GM18511 (cell line): ENCODE results near the gene RNF123.

Source experiments
- ATAC-seq: cut with Tn5 transposase; IDR thresholded peaks from one replicate; pipeline ENCODE4 v1.9.1; 2021; ENCODE audit warnings: mild to moderate bottlenecking, moderate library complexity; ENCODE audit not compliant: unreplicated experiment

Gene RNF123

DNA sequence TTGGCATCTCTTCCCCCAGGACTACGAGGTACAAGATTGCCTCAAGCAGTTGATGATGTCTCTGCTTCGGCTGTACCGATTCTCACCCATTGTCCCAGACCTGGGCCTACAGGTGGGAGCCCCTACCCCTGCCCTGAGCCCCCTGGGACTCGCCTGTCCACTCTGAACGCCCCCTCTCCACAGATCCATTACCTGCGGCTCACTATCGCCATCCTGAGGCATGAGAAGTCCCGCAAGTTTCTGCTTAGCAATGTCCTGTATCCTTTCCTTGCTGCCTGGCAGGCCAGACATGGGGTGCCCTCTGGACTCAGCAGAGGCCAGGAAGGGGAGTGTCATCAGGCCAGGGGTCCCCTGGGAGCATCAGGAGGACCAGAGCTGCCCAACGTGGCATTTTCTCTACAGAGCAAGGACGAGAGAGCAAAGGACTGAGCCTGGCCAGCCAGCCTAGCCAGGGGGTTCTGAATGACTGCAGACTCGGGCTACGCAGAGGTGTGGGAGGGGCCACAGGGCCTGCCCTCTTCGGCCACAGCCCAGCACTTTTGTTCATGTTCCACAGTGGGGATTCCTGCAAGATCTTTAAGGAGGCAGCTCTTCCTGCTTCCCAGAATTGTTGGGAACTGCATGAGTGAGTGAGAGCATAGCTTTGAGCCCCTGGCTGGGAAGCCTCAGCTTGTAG is 11.2 kb downstream of the RNF123 start:
- ATAC-seq: no peak

DNA sequence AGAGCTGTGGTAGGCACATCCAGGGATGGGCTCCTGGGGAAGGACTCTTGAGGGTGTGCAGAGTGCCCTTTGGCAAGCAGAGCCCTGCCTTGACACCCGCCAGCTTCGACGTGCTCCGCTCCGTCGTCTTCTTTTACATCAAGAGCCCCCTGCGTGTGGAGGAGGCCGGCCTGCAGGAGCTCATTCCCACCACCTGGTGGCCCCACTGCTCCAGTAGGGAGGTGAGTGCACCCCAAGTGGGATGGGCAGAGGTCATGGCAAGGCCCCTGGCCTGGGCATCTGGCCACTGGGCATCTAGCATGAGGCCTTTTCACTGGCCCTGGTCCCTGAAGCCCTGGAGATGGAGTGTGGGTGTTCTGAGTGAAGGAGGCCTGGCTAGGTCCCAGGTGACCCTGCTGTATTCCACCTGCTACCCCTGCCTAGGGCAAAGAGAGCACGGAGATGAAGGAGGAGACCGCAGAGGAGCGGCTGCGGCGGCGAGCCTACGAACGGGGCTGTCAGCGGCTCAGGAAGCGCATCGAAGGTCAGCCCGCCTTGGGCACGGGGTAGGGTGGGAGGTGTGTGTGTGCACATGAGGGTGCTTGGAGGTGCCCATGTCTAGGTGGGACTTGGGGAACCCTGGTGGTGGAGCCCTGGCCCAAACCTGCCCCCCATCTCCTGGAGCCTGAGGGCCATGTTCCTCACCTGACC is 12.2 kb downstream of the RNF123 start:
- no peak for ATAC-seq

GRCh38 chr3:49702672-49703071 is 13.3 kb downstream of the RNF123 start:
- ATAC-seq: no peak

DNA sequence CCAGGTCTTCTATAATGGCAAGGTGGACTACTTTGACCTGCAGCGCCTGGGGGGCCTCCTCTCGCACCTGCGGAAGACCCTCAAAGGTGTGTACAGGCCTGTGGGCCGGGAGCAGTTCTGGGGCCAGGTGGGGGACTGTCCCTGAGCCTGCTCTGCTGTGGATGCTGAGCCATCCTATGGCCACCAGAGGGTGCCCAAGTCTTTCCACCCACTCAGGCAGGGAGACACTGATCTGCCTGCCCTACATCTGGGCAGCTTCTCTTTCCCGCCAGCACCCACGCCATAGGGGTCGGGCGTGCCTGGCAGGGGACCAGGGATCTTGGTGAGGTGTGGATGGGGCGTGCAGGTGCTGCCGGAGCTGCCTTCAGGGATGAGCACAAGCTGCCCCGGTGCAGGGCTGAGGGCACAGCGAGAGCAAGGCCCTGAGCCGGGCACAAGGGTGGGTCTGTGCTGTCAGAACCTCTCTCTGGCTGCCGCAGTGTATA is 14.1 kb downstream of the RNF123 start:
- ATAC-seq: peak; percentile 71

DNA sequence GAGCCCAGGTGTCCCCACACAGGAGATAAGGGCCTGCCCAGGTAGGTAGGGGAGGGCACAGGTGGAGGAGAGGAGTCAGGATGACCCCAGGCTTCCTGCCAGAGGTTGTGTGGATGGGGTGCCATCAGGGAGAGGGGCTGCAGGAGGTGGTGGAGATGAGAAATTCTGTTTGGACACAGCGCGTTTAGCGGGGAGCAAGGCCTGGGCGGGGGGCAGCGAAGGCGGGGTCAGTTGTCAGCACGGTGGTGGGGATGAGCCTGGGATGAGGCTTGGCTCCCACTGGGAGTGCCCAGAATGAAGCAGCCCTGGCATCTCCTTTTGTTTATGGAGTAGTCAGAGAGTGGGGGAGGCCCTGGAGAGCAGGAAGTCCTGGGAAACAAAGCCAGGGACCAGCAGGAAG is 14.6 kb downstream of the RNF123 start:
- ATAC-seq: no peak

DNA sequence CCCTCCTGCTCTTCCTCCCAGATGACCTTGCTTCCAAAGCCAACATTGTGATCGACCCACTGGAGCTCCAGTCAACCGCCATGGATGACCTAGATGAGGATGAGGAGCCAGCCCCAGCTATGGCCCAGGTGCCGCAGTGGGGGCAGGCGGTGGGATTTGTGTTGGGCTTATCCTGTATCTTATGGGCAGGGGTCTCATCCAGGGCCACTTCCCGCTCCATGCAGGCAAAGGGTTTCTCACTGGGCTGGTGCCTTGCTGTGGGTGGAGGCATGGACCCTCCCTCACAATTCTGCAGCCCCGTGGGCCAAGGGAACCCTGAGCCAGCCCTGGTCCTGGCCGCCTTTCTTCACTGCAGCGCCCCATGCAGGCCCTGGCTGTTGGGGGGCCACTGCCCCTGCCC is 15.3 kb downstream of the RNF123 start:
- ATAC-seq: no peak

DNA sequence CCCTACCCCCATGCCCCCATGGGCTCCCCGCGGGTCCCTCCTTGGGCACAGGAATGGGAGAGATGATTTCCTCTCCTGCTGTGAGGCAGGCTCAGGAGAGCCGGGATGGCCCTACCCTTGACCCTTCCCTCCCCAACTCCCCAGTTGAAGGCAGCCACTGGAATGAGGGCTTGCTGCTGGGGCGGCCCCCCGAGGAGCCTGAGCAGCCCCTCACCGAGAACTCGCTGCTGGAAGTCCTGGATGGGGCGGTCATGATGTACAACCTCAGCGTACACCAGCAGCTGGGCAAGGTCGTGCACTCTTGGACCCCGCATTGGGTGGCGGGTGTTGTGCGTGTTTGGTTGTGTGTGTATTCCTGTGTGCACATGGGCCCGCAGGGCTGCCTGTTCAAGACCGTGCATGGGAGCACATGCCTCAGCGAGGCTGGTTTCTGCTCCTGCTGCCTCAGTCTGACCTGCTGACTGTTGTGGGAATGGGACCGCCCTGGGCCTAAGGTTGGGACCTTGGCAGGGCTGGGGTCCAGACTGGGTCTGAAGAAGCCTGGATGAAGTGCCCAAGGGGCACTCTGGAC is 16.1 kb downstream of the RNF123 start:
- no peak for ATAC-seq

GRCh38 chr3:49706456-49707112 is 17.2 kb downstream of the RNF123 start:
- no peak for ATAC-seq

- ATAC-seq: no peak
Observed at GRCh38 chr3:49707113-49707480, 17.7 kb downstream of the RNF123 start.

DNA sequence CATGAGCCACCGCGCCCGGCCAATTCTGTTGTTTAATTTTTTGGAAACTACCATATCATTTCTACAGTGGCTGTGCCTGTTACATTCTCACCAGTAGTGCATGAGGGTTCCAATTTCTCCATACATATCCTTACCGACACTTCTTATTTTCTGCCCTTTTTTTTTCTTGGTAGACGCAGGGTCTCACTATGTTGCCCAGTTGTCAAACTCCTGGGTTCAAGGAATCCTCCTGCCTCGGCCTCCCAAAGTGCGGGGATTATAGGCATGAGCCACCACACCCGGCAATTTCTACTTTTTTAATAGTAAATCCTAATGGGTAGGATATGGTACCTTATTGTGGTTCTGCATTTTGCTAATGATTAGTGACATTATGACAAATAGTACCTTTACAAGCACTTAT is 20.5 kb downstream of the RNF123 start:
- ATAC-seq: no peak

DNA sequence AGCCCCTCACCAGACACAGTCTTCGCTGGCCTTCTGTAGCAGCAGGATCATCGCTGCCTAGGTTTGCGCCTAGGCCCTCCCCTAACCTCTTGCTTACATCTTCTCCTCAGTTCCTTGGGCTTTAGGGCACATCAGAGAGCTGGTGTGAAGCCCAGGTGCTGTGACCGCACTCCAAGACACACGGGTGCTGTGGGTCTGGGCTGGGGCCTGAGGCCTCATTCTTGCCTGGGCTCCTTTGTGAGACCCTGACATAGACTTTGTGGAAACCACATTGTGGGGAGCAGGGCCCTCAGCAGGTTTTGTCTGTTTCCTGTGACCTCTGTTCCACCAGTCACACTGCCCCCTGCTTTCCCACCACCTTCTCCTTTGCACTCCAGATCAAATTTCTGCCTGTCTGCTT is 22.1 kb downstream of the RNF123 start:
- no peak for ATAC-seq

DNA sequence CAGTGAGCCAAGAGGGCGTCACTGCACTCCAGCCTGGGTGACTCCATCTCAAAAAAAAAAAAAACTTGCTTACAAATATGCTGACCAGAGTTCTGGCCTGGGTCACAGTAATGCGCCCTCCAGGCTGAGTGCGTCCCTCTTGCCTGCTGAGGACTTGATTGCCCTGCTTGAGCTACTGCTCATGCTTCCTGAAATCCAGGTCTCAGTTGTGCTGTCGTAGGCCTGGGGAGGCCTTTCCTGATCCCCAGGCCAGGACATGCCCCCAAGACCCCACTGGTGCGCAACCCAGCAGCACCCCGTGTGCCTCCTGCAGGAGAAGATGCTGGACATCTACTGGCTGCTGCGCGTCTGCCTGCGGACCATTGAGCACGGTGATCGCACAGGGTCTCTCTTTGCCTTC is 22.8 kb downstream of the RNF123 start:
- ATAC-seq: no peak

DNA sequence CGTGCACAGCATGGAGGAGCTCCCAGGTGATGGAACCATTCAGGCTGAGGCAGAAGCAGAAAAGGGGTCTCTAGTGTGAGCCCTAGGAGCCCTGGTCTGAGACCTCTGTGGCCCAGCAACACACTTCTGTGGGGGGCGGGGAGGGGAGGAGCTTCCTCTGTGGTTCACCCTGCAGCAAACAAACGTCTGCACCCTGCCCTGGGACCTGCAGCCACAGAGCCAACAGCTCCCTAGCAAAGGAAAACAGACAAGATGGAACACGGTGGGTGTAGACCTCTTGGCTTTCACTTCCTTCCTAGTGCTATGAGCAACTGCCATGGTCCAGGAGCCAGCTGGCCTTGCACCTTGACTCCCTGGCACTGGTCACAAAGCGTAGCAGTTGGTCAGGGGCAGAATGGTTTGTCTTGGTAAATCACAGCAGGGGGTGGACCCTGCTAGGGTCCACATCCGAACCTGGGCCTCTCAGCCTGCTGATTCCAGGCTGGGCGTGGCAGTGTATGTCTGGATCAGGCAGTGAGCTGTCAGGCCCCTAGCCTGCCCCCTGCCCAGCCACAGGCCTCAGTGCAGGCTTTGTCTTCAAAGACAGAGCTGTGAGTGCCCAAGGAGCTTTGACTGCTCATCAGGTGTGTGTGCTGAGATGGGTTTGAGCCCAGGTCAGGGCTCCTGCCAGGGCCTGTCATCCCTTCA is 23.4 kb downstream of the RNF123 start:
- ATAC-seq: no peak

- no peak for ATAC-seq
Observed at GRCh38 chr3:49713336-49714105, 24.2 kb downstream of the RNF123 start.

DNA sequence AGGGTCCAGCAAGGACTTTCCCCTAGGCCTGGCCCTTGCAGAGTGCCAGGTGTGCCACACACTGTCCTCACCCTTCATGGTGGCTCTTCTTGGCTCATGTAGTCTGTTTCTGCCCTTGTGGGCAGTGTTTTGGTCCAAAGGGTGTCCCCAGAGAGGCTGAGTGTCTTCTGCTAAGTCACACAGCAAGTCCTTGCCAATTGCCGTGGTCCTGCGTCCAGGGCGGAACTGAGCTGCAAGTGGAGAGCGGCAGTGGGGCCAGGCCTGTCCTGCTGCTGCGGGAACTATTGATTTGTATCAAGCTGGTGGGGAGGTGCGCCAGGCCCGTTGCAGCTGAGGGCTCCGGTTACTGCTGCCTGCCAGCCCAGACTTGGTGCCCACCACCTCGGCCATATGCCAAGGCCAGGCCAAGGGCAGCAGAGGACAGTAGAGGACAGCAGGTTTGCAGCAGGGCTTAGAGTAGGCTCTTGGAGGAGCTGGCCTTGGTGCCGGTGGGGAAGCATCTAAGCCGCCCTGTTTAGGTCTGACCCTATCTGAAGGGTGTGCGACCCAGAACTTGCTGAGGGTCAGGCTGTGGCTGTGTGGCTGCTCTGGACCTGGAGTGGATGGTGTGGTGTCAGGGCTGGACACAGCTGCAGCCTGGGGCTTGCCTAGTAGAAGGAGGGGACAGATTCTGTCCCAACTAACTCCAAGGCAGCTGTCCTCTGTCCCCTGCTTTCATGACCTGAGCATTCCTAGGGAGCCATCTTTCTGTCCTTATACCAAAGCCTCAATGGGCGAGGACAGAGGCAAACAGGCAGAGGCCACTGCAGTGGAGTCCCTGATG is 25.6 kb downstream of the RNF123 start:
- no peak for ATAC-seq

GRCh38 chr3:49715611-49716121 is 26.3 kb downstream of the RNF123 start:
- no peak for ATAC-seq

DNA sequence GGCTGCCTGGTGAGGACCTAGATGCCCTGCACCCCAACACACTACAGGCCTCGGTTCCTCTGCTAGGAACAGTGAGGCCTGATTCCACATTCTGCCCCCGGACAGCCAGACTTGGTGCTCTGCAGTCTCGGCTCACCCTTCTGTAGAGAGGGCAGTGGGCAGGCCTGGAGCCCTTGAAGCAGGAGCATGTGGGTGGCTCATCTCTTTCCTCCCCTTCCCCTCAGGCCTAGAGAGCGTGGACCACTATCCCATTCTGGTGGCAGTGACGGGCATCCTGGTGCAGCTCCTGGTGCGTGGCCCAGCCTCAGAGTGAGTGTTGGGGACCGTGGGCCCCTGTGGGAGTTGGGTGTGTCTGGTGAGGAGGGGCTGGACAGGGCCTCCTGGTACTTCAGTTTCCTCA is 26.8 kb downstream of the RNF123 start:
- no peak for ATAC-seq

DNA sequence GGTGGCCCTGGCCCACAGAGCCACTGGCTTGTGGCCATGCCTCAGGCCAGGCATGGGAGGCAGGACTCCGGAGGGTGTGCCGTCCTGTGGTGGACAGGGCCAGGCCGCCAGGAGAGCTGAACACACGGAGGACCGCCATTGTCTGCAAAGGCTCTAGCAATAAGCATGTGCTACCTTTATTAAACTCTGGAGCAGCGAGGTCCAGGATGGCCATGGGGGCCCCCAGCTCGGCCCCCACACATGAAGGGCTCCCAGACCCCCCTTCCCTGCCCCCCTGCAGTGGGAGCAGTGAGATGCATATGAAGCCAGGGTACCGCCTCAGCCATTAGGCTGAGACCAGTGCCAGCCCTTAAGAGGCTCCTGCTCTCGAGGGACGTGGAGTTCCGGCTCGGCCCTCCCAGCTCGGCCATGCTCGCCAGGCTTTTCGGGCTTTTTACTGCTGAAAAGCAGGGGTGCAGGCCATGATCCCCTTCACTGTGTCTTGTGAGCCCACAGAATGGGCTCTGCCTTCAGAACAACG is 27.4 kb downstream of the RNF123 start:
- ATAC-seq: no peak
